CD4-positive, alpha-beta memory T cell (primary cell): Measurements from ENCODE around the gene ADSS2. TPM values are rescaled to one million over a fixed set of nuclear protein-coding genes. Genes with fewer than 3 reads are reported as not detected.
"Not testable (repeated sequence)": the region's sequence is repeated elsewhere in the genome, so short reads cannot be mapped to it uniquely, and the experiment has no call there.

Experiments used
- CTCF ChIA-PET: fragments of 350-600 bp; sonication (Branson Sonifier 250); formaldehyde crosslinking; loops from one replicate; lab custom pipeline; 2021; ENCODE audit warnings: inconsistent platforms; ENCODE audit not compliant: partially characterized antibody; lab: Charles Lee
- POLR2A ChIA-PET: fragments of 350-600 bp; sonication (Branson Sonifier 250); formaldehyde crosslinking; loops from one replicate; lab custom pipeline; 2021; ENCODE audit not compliant: partially characterized antibody; lab: Charles Lee
- DNase-seq, 5 donors: peaks; one replicate each; pipeline versions ENCODE4 v3.0.0 to v3.0.0-alpha.2; 2020 to 2022; ENCODE audit warnings: mixed read lengths in 1 of 5
- H3K27ac ChIP-seq: one replicate; pipeline ENCODE4 v1.7.0; 2013; ENCODE audit warnings: low read depth, low read length
- H3K27me3 ChIP-seq: 2 replicates; pipeline ENCODE4 v1.7.0; 2013; ENCODE audit warnings: mild to moderate bottlenecking, low read length, moderate library complexity; ENCODE audit not compliant: insufficient read depth
- H3K36me3 ChIP-seq: 2 replicates; pipeline ENCODE4 v1.7.0; 2013; ENCODE audit warnings: mild to moderate bottlenecking, low read length, moderate library complexity; ENCODE audit not compliant: insufficient read depth
- H3K4me1 ChIP-seq: 2 replicates; pipeline ENCODE4 v1.7.0; 2013; ENCODE audit warnings: mild to moderate bottlenecking, low read length, moderate library complexity; ENCODE audit not compliant: insufficient read depth
- H3K4me3 ChIP-seq, 2 donors: one replicate each; pipeline ENCODE4 v1.7.0; 2013; ENCODE audit warnings: low read length in 2 of 2, mild to moderate bottlenecking in 1 of 2
- H3K9me3 ChIP-seq, 2 donors: one replicate each; pipeline ENCODE4 v1.7.0; 2013; ENCODE audit warnings: low read length in 2 of 2, control low read depth in 1 of 2; ENCODE audit not compliant: control insufficient read depth in 1 of 2
- H3K27ac Mint-ChIP-seq, 7 donors: one replicate each; pipeline ENCODE4 v1.8.0; 2020 to 2021; ENCODE audit warnings: mixed read lengths in 7 of 7, mild to moderate bottlenecking in 6 of 7, inconsistent platforms in 3 of 7, moderate library complexity in 3 of 7
- H3K27me3 Mint-ChIP-seq, 2 donors: one replicate each; pipeline ENCODE4 v1.8.0; 2020 to 2021; ENCODE audit warnings: mixed read lengths in 2 of 2
- H3K36me3 Mint-ChIP-seq, 2 donors: one replicate each; pipeline ENCODE4 v1.8.0; 2020 to 2021; ENCODE audit warnings: mixed read lengths in 2 of 2, inconsistent platforms in 1 of 2, mild to moderate bottlenecking in 1 of 2
- H3K4me1 Mint-ChIP-seq, 4 donors: one replicate each; pipeline ENCODE4 v1.8.0; 2020 to 2021; ENCODE audit warnings: mixed read lengths in 4 of 4, mild to moderate bottlenecking in 1 of 4
- H3K4me3 Mint-ChIP-seq, 8 donors: one replicate each; pipeline ENCODE4 v1.8.0; 2020 to 2021; ENCODE audit warnings: mixed read lengths in 8 of 8, mild to moderate bottlenecking in 7 of 8, moderate library complexity in 6 of 8, inconsistent platforms in 3 of 8
- H3K9me3 Mint-ChIP-seq, 8 donors: one replicate each; pipeline ENCODE4 v1.8.0; 2020 to 2021; ENCODE audit warnings: mixed read lengths in 8 of 8, mild to moderate bottlenecking in 5 of 8, inconsistent platforms in 3 of 8, moderate library complexity in 1 of 8
- intact Hi-C: fragments of 100-400 bp; cut with micrococcal nuclease; formaldehyde crosslinking; loops from one replicate; pipeline ENCODE4 v1.15.1; 2023
- polyA plus RNA-seq, 2 donors: library from polyadenylated mRNA; unstranded; fragments of 300-500 nt; fragmentation: Illumina TruSeq; gene quantifications; one replicate each; pipeline ENCODE4 v1.2.3, GENCODE V29; 2021
- total RNA-seq, 2 experiments: library from RNA; stranded (reverse); gene quantifications; one replicate each; pipeline ENCODE4 v1.2.3, GENCODE V29; 2021

Gene ADSS2
- total and polyA plus RNA-seq, 4 experiments from 2014 or later, result 26.9 to 65.4 (median 48.0) TPM

- intact Hi-C loops, result no loop called here
- H3K27me3 ChIP-seq, result no peaks in the 10 kb centered on the region
- H3K27me3 Mint-ChIP-seq, result no peaks in the 10 kb centered on the region
- H3K27ac ChIP-seq, result no peak overlapping the region
- no peaks in the 10 kb centered on the region for H3K4me1 ChIP-seq
- H3K4me3 Mint-ChIP-seq, result no peak overlapping the region
- H3K4me1 Mint-ChIP-seq, result peaks cover 0 to 3% (median 0%) of the 10 kb centered on the region in 4 donors
- H3K27ac Mint-ChIP-seq, result no peak overlapping the region
- peaks cover 0 to 12% (median 6%) of the 10 kb centered on the region in 8 donors for H3K9me3 Mint-ChIP-seq
- CTCF ChIA-PET, result no interaction called here
- H3K36me3 Mint-ChIP-seq, result peaks cover 0 to 4% of the 10 kb centered on the region in 2 donors
- POLR2A ChIA-PET, result no interaction called here
- DNase-seq, result no peak
- H3K4me3 ChIP-seq, result no peak overlapping the region
- H3K9me3 ChIP-seq, result no peaks in the 10 kb centered on the region
- no peaks in the 10 kb centered on the region for H3K36me3 ChIP-seq
Measured at GRCh38 chr1:244367399-244368114, 84.2 kb downstream of the ADSS2 start.

GRCh38 chr1:244365809-244366208 lies 85.9 kb downstream of the ADSS2 start:
- Histone ChIP-seq H3K4me3 (no peak overlapping the region), H3K4me1 (no peaks in the 10 kb centered on the region), H3K27ac (no peak overlapping the region), H3K36me3 (no peaks in the 10 kb centered on the region), H3K9me3 (no peaks in the 10 kb centered on the region), H3K27me3 (no peaks in the 10 kb centered on the region)
- no peak for DNase-seq
- Mint-ChIP-seq H3K9me3 (peaks cover 0 to 12% (median 6%) of the 10 kb centered on the region in 8 donors), H3K36me3 (peaks cover 0 to 4% of the 10 kb centered on the region in 2 donors), H3K4me1 (no peaks in the 10 kb centered on the region), H3K27ac (no peak overlapping the region), H3K4me3 (no peak overlapping the region), H3K27me3 (no peaks in the 10 kb centered on the region)
- CTCF ChIA-PET, result interaction anchor here (0.6 kb wide), 1 partner anchor 1644 kb away, joined by 3 read pairs; no protein-coding TSS in a partner anchor
- intact Hi-C loops, result no loop called here
- POLR2A ChIA-PET, result no interaction called here

GRCh38 chr1:244365262-244365661 lies 86.4 kb downstream of the ADSS2 start:
- intact Hi-C loops, H3K36me3 ChIP-seq, H3K4me1 ChIP-seq, H3K4me1 Mint-ChIP-seq, H3K27me3 Mint-ChIP-seq, CTCF ChIA-PET, H3K9me3 ChIP-seq, DNase-seq, H3K27ac ChIP-seq, H3K27me3 ChIP-seq, H3K4me3 Mint-ChIP-seq, H3K36me3 Mint-ChIP-seq, POLR2A ChIA-PET, H3K4me3 ChIP-seq, H3K27ac Mint-ChIP-seq: not testable (repeated sequence)
- peaks cover 0 to 12% (median 6%) of the 10 kb centered on the region in 8 donors for H3K9me3 Mint-ChIP-seq

- Mint-ChIP-seq H3K36me3 (peaks cover 0 to 4% of the 10 kb centered on the region in 2 donors), H3K27me3 (no peaks in the 10 kb centered on the region), H3K4me1 (no peaks in the 10 kb centered on the region), H3K27ac (no peak overlapping the region), H3K9me3 (peaks cover 0 to 12% (median 6%) of the 10 kb centered on the region in 8 donors), H3K4me3 (no peak overlapping the region)
- no peak overlapping the region for H3K4me3 ChIP-seq
- no peak for DNase-seq
- intact Hi-C loops, result no loop called here
- H3K36me3 ChIP-seq, result no peaks in the 10 kb centered on the region
- no peaks in the 10 kb centered on the region for H3K4me1 ChIP-seq
- ChIA-PET POLR2A (no interaction called here), CTCF (no interaction called here)
- no peaks in the 10 kb centered on the region for H3K27me3 ChIP-seq
- no peaks in the 10 kb centered on the region for H3K9me3 ChIP-seq
- no peak overlapping the region for H3K27ac ChIP-seq
Measured at GRCh38 chr1:244362476-244362875, 89.2 kb downstream of the ADSS2 start.

GRCh38 chr1:244361764-244362473 lies 89.8 kb downstream of the ADSS2 start:
- no peak overlapping the region for H3K4me3 Mint-ChIP-seq
- no peaks in the 10 kb centered on the region for H3K4me1 ChIP-seq
- peaks cover 0 to 12% (median 6%) of the 10 kb centered on the region in 8 donors for H3K9me3 Mint-ChIP-seq
- POLR2A ChIA-PET, result no interaction called here
- DNase-seq, result no peak
- no peak overlapping the region for H3K27ac ChIP-seq
- H3K9me3 ChIP-seq, result no peaks in the 10 kb centered on the region
- no peaks in the 10 kb centered on the region for H3K27me3 Mint-ChIP-seq
- H3K27me3 ChIP-seq, result no peaks in the 10 kb centered on the region
- H3K36me3 ChIP-seq, result no peaks in the 10 kb centered on the region
- H3K27ac Mint-ChIP-seq, result no peak overlapping the region
- intact Hi-C loops, result loop anchor here (1.0 kb wide), 1 partner anchor 39 kb away; no protein-coding TSS in a partner anchor
- H3K4me1 Mint-ChIP-seq, result no peaks in the 10 kb centered on the region
- H3K4me3 ChIP-seq, result no peak overlapping the region
- H3K36me3 Mint-ChIP-seq, result peaks cover 0 to 4% of the 10 kb centered on the region in 2 donors
- CTCF ChIA-PET, result no interaction called here

Other genes with a start within 250 kb of the ADSS2 start
- gene CATSPERE, start 9.4 kb upstream of the ADSS2 start, total RNA-seq, result 1 to 10 TPM; 1.4 to 2.3 TPM
- under 1 TPM in 1 of 2 donors, not detected in 1; 0.30 TPM for gene CATSPERE, start 9.4 kb upstream of the ADSS2 start, polyA plus RNA-seq
- 10 to 100 TPM; 21.1 to 22.8 TPM for gene DESI2, start 201.2 kb upstream of the ADSS2 start, total RNA-seq
- 10 to 100 TPM; 13.0 to 16.7 TPM for gene DESI2, start 201.2 kb upstream of the ADSS2 start, polyA plus RNA-seq